GM18508 (cell line): Measurements from ENCODE around the gene GALNT12.

Experiments used
- ATAC-seq: cut with Tn5 transposase; IDR thresholded peaks from one replicate; pipeline ENCODE4 v1.9.1; 2021; ENCODE audit warnings: moderate number of reproducible peaks; ENCODE audit not compliant: insufficient read depth, unreplicated experiment

Gene GALNT12

GRCh38 chr9:98807070-98807813 is at the start of gene GALNT12:
GALNT12 (plus strand) TSS chr9:98807670; CDS start chr9:98807699, 29 bp downstream.
- no peak for ATAC-seq

DNA sequence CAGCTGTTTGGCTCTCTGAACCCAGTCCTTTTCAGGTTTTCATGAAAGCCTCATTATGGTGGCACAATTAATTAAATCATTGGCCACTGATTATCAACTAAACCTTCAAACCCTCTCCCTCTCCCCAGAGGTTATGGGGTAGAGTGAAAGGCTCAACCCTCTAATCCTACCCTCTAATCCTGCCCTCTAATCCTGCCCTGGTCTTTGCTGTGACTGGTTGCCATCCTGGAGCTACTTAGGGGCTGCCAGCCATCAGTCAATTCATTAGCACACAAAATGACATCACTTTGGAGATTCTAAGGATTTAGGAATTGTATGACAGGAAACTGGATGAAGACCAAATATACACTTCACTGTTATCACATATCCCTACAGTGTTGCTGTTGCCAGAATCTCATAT is 47.2 kb upstream of the GALNT12 start:
- no peak for ATAC-seq

- no peak for ATAC-seq
Observed at GRCh38 chr9:98763986-98764745, 43.3 kb upstream of the GALNT12 start.

DNA sequence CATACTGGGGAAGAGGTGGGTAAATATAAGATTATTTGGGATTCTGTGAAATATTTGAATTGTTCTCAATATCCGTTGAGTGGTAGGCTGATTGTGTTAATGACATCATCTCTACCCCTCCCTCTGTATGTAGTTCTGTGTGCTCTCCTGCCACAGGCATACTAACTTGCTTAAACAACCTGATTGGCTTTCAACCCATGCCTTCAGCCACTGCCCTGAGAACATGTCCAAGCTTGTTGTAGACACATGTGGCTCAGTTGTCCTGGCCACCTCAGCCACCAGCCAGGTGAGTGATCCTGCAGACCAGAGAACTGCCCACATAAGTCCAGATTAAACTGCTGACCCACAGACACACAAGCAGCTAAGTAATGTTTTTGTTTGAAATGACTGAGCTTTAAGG is 42.2 kb upstream of the GALNT12 start:
- ATAC-seq, result no peak

- ATAC-seq, result no peak
Observed at GRCh38 chr9:98766586-98766985, 40.9 kb upstream of the GALNT12 start.

DNA sequence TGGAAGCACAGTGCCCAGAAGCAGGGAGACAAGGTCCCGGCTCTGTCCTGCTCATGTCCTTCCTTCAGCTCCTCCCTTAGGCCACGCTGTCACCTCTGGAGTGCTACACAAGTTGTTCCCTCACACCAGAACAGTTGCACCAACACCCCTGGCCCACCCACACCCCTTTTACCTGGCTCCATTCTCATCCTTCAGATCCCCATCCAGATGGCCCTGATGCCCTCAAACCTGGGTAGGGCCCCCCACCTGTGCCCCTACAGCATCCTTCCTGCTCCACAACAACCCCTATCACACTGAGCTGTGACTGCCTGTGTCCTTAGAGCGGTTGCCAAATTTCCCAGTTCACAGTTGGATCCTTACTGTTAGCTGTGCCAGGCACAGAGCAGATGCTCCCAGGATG is 40.3 kb upstream of the GALNT12 start:
- ATAC-seq, result no peak

DNA sequence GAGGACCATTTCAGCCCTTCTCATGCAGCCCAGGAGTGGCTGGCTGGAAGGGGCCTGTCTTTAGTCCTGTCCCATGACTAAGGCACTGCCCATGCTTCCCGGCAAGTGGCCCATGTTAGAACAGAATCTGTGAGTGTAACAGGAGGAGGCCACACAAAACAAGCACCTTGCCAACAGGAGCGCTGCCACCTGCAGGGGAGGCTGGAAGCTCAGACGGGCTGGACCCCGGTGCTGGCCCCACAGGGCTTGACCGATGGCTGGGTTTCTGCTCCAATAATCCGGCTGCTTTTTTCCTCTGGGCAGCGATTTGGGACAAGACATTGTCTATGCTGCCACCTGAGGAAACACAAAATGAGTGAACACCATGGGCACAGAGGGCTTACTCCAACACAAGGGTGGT is 39.6 kb upstream of the GALNT12 start:
- no peak for ATAC-seq

- ATAC-seq, result no peak
Observed at GRCh38 chr9:98768344-98768743, 39.1 kb upstream of the GALNT12 start.

DNA sequence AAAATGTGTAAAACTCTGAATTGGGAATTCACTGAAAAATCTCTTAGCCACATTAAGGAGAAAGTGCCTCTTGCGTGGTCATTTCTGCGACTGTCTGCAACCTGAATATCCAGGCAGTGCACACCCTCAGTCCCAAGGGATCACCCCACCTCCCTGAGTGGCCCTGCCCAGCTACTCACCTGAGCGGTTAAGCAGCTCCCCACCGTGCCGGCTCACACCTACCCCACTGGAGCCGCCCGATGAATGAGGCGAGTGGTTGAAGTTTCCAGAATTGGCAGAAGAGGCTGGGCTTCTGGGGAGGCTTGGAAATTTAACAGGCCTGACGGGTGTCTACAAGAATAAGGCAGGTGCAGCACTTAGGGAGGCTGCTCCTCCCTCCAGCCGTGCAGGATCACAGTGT is 36.8 kb upstream of the GALNT12 start:
- ATAC-seq, result no peak

DNA sequence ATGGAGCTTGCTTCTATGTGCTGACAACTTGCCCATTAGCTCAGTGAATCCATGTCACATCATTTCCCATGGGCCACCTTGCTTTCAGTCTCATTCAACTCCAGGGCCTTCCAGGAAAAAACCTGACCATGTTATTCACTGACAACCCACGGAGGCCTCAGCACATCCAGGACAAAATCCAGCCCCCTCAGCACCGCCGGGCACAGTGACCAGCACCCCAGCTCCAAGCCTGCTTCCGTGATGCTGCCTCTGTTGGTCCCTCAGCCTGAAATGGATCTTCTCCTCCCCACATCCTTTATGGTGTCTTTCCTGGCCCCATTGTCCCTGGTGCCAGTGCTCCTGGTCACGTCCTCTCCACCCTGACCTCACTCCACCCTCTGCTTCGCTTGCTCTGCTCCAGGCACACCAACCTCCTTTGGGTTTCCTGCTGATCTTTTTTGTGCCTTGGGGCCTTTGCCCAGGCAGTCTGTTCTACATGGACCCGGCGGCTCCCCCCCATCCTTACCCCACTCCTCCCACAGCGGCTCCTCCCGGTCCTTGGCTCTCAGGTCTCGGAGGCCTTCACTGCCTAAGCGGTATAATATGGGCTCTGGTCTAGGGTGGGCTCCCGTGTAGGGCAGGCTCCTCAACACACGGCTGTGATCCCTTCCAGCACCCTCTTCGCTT is 36.1 kb upstream of the GALNT12 start:
- no peak for ATAC-seq

DNA sequence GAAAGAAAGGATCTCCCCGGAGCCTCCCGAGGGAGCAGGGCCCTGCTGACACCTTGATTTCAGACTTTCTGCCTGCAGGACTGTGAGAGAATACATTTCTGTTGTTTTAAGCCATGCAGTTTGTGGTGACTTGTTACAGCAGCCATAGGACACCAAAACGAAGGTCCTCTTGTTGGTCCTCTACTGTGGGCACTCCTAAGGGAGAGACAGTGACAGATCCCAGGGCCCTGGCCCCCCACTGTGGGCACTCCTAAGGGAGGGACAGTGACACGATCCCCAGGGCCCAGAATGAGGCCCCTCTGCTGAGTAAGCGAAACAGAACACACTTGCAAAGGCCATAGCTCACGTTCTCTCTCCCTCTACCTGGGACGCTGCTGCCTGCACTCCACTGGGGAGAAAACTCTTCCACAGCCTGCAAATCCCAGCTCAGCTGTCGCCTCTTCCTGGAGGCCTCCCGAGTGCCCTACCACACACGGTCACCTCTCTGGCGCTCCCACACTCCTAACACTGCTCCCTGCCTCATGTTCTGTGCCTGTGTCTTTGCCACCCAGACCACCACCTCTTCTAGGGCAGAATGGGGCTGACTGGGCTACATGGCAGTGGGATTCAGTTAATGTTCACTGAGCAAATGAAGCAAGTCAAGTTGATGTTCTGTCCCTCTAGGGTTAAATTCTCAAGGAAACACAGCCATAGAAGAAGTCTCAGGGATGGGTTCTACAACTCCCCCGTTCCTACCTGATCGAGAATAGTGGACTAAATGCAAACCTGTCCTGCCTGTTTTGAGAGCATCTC is 34.9 kb upstream of the GALNT12 start:
- ATAC-seq, result no peak

DNA sequence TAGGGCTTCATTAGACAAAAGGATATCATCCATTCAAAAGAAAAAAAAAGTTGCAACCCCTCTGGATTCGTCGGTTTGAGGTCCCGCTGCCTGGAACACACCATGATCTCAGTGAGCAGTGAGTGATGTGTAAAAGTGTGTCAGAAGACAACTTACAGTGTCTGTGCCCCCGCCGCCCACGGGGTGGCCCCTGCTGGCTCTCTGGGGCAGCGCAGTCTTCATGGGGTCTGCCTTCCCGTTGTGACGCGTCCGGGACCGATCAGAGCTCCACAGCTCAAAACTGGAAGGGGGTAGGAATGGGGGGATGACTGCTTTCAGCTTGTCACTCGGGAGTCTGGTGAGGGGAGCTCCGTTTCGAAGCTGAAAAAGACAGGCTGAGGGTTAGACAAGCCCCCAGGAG is 33.7 kb upstream of the GALNT12 start:
- ATAC-seq, result no peak

GRCh38 chr9:98774746-98775145 is 32.7 kb upstream of the GALNT12 start:
- ATAC-seq, result no peak

DNA sequence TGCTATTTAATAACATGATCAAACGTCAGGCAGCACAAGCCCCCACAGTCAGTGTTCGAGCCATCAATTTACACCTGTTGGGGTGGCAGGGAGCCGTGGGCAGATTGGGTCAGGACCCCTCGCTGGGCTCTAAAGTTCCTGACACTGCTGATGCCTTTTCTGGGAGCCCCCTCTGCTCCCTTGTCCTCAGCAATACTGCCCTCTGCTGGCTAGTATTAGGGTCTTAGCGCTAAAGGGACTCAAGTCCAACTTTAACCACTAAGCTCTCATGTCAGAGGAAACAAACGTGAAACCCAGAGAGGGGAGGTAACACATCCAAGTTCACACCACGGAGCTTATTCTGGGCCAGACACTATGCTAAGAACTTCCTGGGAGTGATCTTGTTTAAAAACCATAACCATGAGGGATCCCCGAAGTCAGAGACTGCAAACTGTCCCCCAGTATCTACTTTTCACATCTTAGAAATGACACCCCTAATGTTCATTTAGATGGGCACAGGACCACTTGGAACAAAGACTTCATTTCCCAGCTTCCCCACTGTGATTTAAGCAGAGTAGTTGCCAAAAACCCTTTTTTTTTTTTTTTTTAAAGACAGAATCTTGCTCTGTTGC is 31.5 kb upstream of the GALNT12 start:
- no peak for ATAC-seq

GRCh38 chr9:98777618-98778017 is 29.9 kb upstream of the GALNT12 start:
- no peak for ATAC-seq

DNA sequence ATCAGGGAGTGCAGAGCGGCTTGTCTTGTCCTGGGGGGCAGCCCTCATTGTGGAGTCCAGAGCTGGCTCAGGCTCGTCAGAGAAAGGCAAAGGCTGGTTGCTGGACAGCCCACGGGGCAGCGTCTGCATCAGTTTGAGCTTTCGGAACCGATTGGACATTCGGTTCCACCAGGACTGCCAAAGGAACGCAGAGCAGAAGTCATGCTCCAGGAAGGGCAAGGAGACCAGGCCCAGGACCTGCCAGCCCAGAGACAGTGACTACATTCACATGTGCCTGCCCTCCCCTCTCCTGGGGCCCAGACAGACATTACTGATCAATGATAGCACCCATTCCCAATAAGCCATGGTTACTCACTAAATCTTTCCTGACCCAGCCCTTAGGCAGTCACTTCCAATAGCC is 29.2 kb upstream of the GALNT12 start:
- no peak for ATAC-seq

GRCh38 chr9:98778711-98779530 is 28.5 kb upstream of the GALNT12 start:
- ATAC-seq, result no peak

DNA sequence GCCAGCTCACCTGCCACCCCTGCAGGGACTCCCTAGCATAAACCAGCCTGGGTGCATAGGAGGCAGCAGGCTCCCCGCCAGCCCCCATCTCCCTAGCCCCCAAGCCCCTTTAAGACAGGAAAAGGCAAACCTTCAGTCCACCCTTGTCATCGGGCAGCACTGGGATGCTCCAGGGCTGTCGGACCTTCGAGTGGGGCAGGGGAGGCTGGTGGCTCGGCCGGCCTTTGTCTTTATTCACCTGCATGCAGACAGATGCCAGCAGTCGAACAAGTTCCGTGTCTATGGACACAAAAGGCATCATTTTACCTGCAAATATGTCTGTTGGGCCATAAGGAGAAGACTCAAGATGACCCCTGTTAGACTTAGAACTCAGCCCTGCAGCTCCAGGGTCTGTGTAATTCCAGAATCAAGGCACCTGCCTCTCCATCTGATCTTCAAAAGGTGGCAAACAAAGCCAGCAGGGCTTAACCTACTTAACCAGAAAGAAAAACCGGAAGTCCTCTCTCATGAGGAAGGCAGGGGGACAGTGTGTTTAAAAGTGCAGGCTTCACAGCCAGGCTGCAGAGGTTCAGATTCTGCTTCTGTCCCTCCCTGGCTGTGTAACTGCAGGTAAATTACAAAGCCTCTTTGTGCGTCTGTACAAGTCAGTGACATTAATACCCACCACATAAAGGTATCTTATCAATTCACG is 27.3 kb upstream of the GALNT12 start:
- ATAC-seq, result no peak
